Stomach (tissue), 4 donors: ENCODE results near the gene TBC1D3B.

Source experiments
- CTCF ChIP-seq, 7 experiments: fragments of 450-650 bp in 4 of 7; fragments of 200-600 bp in 3 of 7; sonication (generic) in 3 of 7; IDR thresholded peaks; one replicate each; pipeline ENCODE4 v1.5.1; 2016 to 2019; ENCODE audit warnings: antibody characterized with exemption in 7 of 7, control low read depth in 2 of 7, mild to moderate bottlenecking in 1 of 7
- EP300 ChIP-seq: sonication (generic); formaldehyde crosslinking; IDR thresholded peaks from one replicate; pipeline ENCODE4 v1.6.1; 2017; ENCODE audit warnings: antibody characterized with exemption
- POLR2A ChIP-seq, 4 donors: fragments of 450-650 bp; IDR thresholded peaks; one replicate each; pipeline ENCODE4 v1.6.1; 2016; ENCODE audit warnings: antibody characterized with exemption in 4 of 4, control low read depth in 2 of 4, mild to moderate bottlenecking in 1 of 4, moderate library complexity in 1 of 4
- POLR2AphosphoS5 ChIP-seq, 3 donors: sonication (generic); formaldehyde crosslinking; IDR thresholded peaks; one replicate each; pipeline ENCODE4 v1.6.1; 2016; ENCODE audit warnings: antibody characterized with exemption in 3 of 3

DNA sequence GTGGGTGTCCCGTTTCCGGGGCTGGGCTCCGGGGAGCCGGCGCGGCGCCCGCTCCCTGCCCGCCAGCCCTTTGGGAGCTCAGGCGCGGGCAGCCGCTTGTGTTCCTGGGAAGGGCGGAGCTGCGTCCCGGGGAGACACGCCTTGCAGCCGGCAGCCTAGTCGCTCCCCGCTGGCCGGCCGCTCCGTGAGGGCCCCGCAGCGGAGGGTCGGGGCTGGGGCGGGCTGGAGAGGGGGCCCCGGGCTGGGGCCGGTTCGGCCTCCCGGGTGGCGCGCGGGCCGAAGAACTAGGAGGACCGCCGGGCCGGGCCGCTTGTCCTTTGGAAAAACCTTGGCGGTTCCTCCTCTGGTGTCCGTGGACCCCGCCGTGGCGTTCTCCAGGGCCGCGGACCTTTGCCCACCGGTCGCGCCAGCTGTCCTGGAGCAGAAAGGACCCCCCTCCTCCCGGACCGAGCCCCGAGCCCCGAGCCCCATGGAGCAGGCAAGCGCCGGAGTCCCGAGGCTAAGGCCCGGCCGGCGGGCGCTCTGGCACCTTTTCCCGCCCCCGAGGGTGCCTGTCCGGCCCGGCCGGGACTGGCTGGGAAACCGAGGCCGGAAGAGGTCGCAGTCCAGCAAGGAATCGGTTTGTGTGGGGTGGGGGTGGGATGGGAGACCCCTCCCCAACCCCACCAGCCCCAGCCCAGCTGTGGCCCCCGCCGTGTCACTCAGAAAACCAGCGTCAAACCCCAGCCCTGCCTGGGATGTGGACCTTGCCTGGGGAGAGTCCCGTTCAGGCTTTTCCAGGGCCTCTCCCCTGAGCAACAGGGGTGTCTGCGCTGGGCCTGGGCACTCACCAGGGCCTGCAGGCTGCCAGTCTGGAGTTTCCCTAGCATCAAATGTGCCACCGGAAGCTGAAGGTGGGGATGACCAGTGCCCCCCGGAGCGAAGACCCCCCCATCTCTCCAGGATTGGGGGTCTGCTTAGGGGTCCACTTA lies 6.8 kb upstream of the TBC1D3B start:
- TF ChIP-seq CTCF (IDR thresholded peaks at IDR 0.05) (no peak), POLR2A (IDR thresholded peaks at IDR 0.05) (no peak), POLR2AphosphoS5 (IDR thresholded peaks at IDR 0.05) (no peak), EP300 (no peak)
